Raji (cell line): ENCODE measurements around the gene HS6ST1.

ENCODE experiments used
- POLR2A ChIP-seq: IDR thresholded peaks from 2 replicates; pipeline ENCODE4 v1.6.1; 2011; ENCODE audit warnings: low read depth, low read length, control low read depth; ENCODE audit not compliant: insufficient read depth

Gene HS6ST1

GRCh38 chr2:128289439-128289838, 29.2 kb downstream of the HS6ST1 start:
- no peak for TF ChIP-seq POLR2A

GRCh38 chr2:128288781-128289180, 29.9 kb downstream of the HS6ST1 start:
- no peak for TF ChIP-seq POLR2A

- TF ChIP-seq POLR2A = no peak
Observed at GRCh38 chr2:128287780-128288735, 30.6 kb downstream of the HS6ST1 start.

- no peak for TF ChIP-seq POLR2A
Observed at GRCh38 chr2:128286905-128287779, 31.5 kb downstream of the HS6ST1 start.

DNA sequence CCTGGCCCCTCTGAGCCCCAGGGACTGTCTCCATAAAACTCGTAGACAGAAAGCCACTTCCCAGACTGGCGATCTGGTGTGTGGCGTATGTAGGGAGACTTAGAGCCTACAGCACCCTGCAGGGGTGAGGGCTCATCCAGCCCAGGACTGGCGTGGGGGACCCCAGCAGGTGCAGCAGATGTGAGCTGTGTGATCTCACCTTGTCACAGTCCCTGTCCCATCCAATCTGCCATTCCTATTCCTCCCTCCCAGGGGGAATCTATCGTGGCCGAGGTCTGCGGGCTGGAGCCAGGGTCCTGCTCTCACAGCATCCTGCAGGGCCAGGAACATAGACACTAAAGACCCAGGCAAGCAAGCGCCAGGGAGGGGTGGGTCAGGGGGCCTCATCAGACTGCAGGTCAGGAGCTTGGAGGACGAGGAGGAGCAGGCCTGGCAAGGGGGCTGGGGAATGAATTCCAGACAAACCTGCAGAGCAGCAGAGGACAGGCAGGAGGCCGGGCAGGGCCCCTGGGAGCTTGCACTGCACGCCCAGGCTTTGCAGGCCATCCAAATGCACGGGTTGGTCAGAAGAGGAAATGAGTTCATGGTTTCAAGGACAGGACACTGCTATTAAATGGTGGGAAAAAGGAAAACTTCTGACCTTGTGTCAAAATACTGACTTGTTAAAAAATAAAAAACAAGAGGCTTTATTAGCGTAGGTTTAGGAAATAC, 32.5 kb downstream of the HS6ST1 start:
- no peak for TF ChIP-seq POLR2A

GRCh38 chr2:128285329-128285931, 33.2 kb downstream of the HS6ST1 start:
- TF ChIP-seq POLR2A = no peak

DNA sequence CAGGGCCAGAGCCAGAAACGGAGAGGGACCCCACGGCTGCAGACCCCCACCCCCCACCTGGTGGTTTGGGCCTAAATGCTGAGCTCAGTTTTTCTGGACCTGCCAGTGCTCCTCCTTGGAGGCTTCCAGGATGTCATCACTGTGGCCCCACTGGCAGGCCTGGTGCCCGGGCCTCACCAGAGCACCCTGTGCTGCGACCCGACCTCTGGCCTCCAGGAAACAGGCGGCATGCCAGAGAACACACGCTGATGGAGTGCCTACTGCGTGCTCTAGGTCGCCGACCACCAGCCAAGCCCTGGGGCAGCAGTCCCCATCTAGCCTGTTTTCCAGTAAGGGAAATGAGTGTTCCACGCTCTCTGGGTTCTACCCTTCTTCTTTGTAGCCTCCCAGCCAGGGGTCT, 33.8 kb downstream of the HS6ST1 start:
- no peak for TF ChIP-seq POLR2A

DNA sequence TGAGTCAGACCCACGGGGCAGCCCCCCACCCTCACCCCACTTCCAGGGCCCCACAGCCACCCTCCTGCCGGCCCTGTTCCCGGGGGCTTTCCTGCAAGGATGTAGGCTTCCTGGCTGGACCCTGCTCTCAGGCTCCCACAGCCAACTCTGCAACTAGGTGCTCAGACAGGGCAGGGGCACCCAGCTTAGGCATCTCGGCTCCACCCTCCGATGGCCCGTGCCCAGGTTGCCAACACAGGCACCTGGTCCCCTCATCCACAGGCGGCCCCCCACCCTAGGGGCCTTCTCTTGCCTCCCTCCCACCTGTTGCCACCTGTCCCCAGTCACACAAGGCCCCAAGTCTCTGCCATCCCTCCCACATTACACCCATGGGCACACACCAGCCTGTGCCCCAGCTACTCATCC, 34.6 kb downstream of the HS6ST1 start:
- no peak for TF ChIP-seq POLR2A

GRCh38 chr2:128282976-128283810, 35.5 kb downstream of the HS6ST1 start:
- TF ChIP-seq POLR2A = no peak

DNA sequence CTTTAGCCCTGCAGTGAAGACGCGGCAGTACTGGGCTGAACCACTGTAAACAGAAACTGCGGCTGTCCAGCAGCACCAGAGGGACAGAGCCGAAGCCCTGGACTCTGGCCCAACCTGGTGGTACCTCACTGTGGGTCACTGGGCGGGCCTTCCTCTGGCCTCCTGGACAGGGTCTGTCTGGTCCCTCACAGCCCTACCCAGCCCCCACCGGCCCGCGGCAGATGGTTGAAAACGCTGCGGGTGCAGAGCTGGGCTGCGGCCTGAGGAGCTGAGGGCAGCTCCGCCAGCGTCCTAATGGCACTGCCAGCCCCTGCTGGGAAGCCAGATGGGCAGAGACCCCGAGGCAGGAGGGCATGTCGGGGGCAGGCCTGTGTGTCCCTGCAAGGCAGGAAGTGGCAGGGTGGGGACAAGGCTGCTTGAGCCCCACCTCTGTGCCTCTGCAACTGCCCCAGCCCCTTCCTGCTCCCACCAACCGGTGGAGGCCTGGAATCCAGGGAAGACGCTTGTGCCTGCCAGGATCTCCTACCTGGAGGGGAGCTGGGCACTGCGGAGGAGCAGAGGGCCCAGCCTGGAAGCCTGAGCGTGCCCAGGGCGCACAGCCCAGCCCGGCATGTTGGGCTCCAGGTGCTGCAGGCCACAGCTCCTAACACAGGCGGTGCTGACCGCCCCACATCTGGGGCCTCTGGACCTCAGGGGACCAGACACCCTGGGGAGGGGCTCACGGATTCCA, 36.3 kb downstream of the HS6ST1 start:
- TF ChIP-seq POLR2A = no peak

- TF ChIP-seq POLR2A = no peak
Observed at GRCh38 chr2:128281852-128282245, 36.8 kb downstream of the HS6ST1 start.

DNA sequence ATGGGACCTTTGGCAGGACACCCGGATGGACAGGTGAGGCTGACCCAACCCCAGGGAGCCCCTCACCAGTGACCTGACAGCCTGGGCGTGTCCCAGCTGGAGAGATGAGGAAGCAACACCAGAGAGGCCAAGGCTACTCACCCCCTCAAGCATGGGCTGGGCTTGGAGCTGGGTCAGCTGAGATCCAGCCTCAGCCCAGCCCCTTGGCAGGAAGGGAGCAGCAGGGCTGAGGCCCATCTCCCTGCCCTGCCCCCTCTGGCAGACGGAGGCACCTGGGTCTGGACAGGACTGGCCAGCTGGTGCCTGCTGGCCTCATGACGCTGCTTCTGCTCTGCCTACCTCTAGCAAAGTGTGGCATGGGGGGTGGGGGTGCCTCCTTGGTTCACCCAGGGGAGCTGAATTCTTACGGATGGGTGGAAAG, 37.8 kb downstream of the HS6ST1 start:
- TF ChIP-seq POLR2A = no peak

DNA sequence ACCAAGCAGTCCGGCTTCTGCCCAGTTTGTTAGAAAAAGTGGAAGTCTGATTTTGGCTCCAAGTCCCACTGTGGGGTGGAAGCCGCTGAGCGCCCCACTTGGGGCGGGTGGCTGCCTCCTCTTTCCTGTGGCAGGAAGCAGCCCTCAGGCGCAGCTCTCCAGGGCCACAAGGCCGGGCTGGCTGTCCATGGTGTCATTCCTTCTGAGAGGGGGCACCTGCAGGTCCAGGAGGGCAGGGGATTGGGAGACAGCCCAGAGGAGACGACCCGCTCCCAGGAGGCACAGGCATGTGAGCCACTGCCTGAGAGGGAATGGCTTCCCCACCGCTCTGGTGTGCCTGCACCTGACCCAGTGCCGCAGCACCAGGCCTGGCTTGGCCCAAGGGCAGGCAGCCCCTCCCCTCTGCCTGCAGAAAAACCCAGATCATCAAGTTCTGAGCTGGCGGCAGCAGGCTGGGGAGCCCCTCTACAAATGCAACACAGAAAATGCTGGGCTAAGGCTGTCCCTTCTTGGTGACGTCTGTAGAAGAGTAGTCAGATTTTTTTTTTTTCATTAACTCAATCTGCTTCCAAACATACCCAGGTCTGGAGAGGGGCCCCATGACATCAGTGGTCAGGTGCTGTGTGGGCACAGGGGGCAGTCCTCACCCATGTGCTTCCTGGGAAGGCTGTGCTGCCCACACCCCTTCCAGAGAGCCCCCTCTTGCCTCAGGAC, 38.4 kb downstream of the HS6ST1 start:
- no peak for TF ChIP-seq POLR2A
